AG09319 (cell line): Measurements from ENCODE around the gene MITF.

Experiments used
- DNase-seq: peaks from one replicate; pipeline ENCODE4 v3.0.0-alpha.2; 2010; ENCODE audit warnings: low read depth; ENCODE audit errors: extremely low read depth
- CTCF ChIP-seq: IDR thresholded peaks from 2 replicates; pipeline ENCODE4 v1.5.1; 2011; ENCODE audit warnings: low read depth, mild to moderate bottlenecking, inconsistent platforms, low read length, moderate library complexity

The MITF gene

GRCh38 chr3:69985266-69985665 lies 246.0 kb downstream of the MITF start:
- DNase-seq = no peak
- TF ChIP-seq CTCF = no peak

GRCh38 chr3:69986419-69986818 lies 247.2 kb downstream of the MITF start:
- no peak for TF ChIP-seq CTCF

GRCh38 chr3:69987833-69988232 lies 248.6 kb downstream of the MITF start:
- no peak for TF ChIP-seq CTCF
- DNase-seq = no peak

More at GRCh38 chr3:69986419-69986818, 247.2 kb downstream of the MITF start:
- DNase-seq = no peak

- no peak for TF ChIP-seq CTCF
- DNase-seq = no peak
Observed at GRCh38 chr3:69993757-69994156, 254.5 kb downstream of the MITF start.

GRCh38 chr3:69994919-69995318 lies 255.7 kb downstream of the MITF start:
- no peak for DNase-seq
- TF ChIP-seq CTCF = no peak

GRCh38 chr3:69997631-69998307 lies 258.5 kb downstream of the MITF start:
- TF ChIP-seq CTCF = no peak
- no peak for DNase-seq

GRCh38 chr3:69998759-69999139 lies 259.5 kb downstream of the MITF start:
- TF ChIP-seq CTCF = no peak
- no peak for DNase-seq
